ENCODE data around the gene ANKS1A.

The ANKS1A gene

GRCh38 chr6:35049900-35050756, 161.1 kb downstream of the ANKS1A start:
- no peaks in the 10 kb centered on the region for H3K9me3 Mint-ChIP-seq

GRCh38 chr6:35050757-35051330, 161.8 kb downstream of the ANKS1A start:
- no peaks in the 10 kb centered on the region for H3K4me1 Mint-ChIP-seq
- no peak overlapping the region for H3K27ac Mint-ChIP-seq
- peaks cover 4% of the 10 kb centered on the region for H3K27me3 Mint-ChIP-seq
- no peaks in the 10 kb centered on the region for H3K36me3 Mint-ChIP-seq
- DNase-seq: no peak
- no peak overlapping the region for H3K4me3 Mint-ChIP-seq
- CTCF ChIA-PET: no interaction called here
- no peaks in the 10 kb centered on the region for H3K9me3 Mint-ChIP-seq

More at GRCh38 chr6:35049900-35050756, 161.1 kb downstream of the ANKS1A start:
- no peak for DNase-seq
- Mint-ChIP-seq H3K36me3 (no peaks in the 10 kb centered on the region), H3K4me3 (no peak overlapping the region), H3K4me1 (no peaks in the 10 kb centered on the region), H3K27ac (no peak overlapping the region), H3K27me3 (peaks cover 4% of the 10 kb centered on the region)
- CTCF ChIA-PET: interaction anchor here (0.7 to 1.5 kb wide), 2 partner anchors 15 to 63 kb away, joined by 3 to 10 read pairs; no protein-coding TSS in a partner anchor

GRCh38 chr6:35051396-35051795, 162.3 kb downstream of the ANKS1A start:
- DNase-seq: no peak
- no peaks in the 10 kb centered on the region for H3K9me3 Mint-ChIP-seq
- H3K27me3 Mint-ChIP-seq: peaks cover 4% of the 10 kb centered on the region
- H3K4me3 Mint-ChIP-seq: no peak overlapping the region
- CTCF ChIA-PET: no interaction called here
- no peak overlapping the region for H3K27ac Mint-ChIP-seq
- H3K36me3 Mint-ChIP-seq: no peaks in the 10 kb centered on the region
- H3K4me1 Mint-ChIP-seq: no peaks in the 10 kb centered on the region

- peaks cover 4% of the 10 kb centered on the region for H3K27me3 Mint-ChIP-seq
- H3K27ac Mint-ChIP-seq: no peak overlapping the region
- H3K36me3 Mint-ChIP-seq: no peaks in the 10 kb centered on the region
- H3K9me3 Mint-ChIP-seq: no peaks in the 10 kb centered on the region
- no peak for DNase-seq
- H3K4me1 Mint-ChIP-seq: no peaks in the 10 kb centered on the region
- H3K4me3 Mint-ChIP-seq: no peak overlapping the region
- CTCF ChIA-PET: no interaction called here
These were observed 163.0 kb downstream of the ANKS1A start for GRCh38 chr6:35051997-35052583.

GRCh38 chr6:35052694-35053565, 163.9 kb downstream of the ANKS1A start:
- Mint-ChIP-seq H3K4me3 (no peak overlapping the region), H3K4me1 (no peaks in the 10 kb centered on the region), H3K36me3 (no peaks in the 10 kb centered on the region), H3K27ac (no peak overlapping the region), H3K9me3 (no peaks in the 10 kb centered on the region), H3K27me3 (peaks cover 3% of the 10 kb centered on the region)
- DNase-seq: no peak
- CTCF ChIA-PET: no interaction called here

DNA sequence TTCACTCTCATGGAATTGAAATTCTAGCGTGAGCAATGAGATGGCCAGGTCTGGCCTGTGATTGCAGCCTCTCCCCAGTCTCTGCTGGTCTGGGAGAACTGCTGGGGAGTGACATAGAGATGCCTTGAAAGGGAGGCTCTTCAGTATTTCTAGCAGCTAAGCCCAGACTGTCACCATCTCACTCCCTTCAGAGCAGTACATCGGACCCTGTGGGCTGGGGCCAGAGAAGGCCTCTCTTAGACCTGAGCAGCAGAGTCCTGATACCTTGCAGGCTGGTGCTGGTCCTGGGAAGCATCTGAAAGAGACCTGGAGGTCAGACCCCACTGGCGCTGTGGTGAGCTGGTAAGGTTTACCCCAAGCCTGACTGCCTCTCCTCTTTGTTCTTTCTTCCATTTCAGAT, 164.6 kb downstream of the ANKS1A start:
- no peak overlapping the region for H3K27ac Mint-ChIP-seq
- H3K4me1 Mint-ChIP-seq: peaks cover 3% of the 10 kb centered on the region
- no peaks in the 10 kb centered on the region for H3K36me3 Mint-ChIP-seq
- H3K9me3 Mint-ChIP-seq: no peaks in the 10 kb centered on the region
- CTCF ChIA-PET: no interaction called here
- no peak overlapping the region for H3K4me3 Mint-ChIP-seq
- no peak for DNase-seq
- no peaks in the 10 kb centered on the region for H3K27me3 Mint-ChIP-seq

GRCh38 chr6:35054106-35054742, 165.2 kb downstream of the ANKS1A start:
- no peak for DNase-seq
- CTCF ChIA-PET: interaction anchor here (0.6 kb wide), 1 partner anchor 161 kb away, joined by 3 read pairs; no protein-coding TSS in a partner anchor
- no peaks in the 10 kb centered on the region for H3K9me3 Mint-ChIP-seq
- H3K4me1 Mint-ChIP-seq: peaks cover 6% of the 10 kb centered on the region
- H3K4me3 Mint-ChIP-seq: no peak overlapping the region
- H3K27me3 Mint-ChIP-seq: no peaks in the 10 kb centered on the region
- no peak overlapping the region for H3K27ac Mint-ChIP-seq
- H3K36me3 Mint-ChIP-seq: no peaks in the 10 kb centered on the region

DNA sequence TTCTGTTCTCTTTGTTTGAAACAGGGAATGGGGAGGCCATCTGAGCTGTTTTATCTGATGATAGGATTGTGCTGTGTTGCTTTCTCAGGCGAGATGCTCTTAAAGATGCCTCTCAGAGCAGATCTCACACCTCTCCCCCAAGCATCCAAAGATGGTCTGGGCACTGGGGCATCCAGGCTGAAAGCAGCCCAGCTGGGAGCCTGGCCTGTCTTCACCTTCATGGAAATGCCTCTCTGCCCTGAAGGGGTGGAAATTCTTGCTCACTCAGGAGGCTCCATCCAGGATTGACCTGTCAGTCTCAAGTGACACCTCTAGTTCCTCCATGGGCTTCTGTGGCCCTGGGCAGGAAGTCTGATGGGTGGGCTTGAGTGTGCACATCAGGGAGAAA, 165.7 kb downstream of the ANKS1A start:
- Mint-ChIP-seq H3K9me3 (no peaks in the 10 kb centered on the region), H3K4me1 (peaks cover 7% of the 10 kb centered on the region), H3K36me3 (no peaks in the 10 kb centered on the region), H3K27ac (no peak overlapping the region), H3K4me3 (no peak overlapping the region), H3K27me3 (no peaks in the 10 kb centered on the region)
- CTCF ChIA-PET: interaction anchor here (0.6 kb wide), 1 partner anchor 160 kb away, joined by 3 read pairs; no protein-coding TSS in a partner anchor
- DNase-seq: no peak

GRCh38 chr6:35055891-35056290, 166.8 kb downstream of the ANKS1A start:
- H3K9me3 Mint-ChIP-seq: no peaks in the 10 kb centered on the region

DNA sequence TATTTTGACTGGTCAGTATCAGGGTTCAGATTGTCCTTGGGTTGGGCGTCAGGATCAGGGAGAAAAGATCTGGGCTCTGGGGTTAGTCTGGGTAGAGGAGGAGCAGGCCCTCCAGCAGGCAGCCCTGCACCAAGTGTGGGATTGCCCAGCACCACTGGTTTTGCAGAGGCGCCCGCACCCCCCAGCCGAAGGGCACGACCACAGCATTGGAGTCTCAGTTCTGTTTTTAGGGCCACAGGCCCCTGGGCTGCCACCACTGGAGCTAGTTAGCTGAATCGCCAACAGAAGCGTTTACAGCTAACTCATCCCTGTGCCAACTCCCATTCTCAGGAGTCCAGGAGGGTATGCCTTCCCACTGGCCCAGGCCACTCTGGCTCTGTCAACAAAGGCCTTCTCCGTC, 167.9 kb downstream of the ANKS1A start:
- Mint-ChIP-seq H3K27me3 (no peaks in the 10 kb centered on the region), H3K4me3 (no peak overlapping the region), H3K9me3 (no peaks in the 10 kb centered on the region), H3K36me3 (no peaks in the 10 kb centered on the region), H3K27ac (no peak overlapping the region), H3K4me1 (peaks cover 10% of the 10 kb centered on the region)
- CTCF ChIA-PET: interaction anchor here (1.3 kb wide), 1 partner anchor 83 kb away, joined by 3 read pairs; no protein-coding TSS in a partner anchor
- no peak for DNase-seq

More at GRCh38 chr6:35055891-35056290, 166.8 kb downstream of the ANKS1A start:
- no peak for DNase-seq
- CTCF ChIA-PET: interaction anchor here (1.3 kb wide), 1 partner anchor 84 kb away, joined by 3 read pairs; no protein-coding TSS in a partner anchor
- H3K27ac Mint-ChIP-seq: no peak overlapping the region
- no peaks in the 10 kb centered on the region for H3K27me3 Mint-ChIP-seq
- H3K4me3 Mint-ChIP-seq: no peak overlapping the region
- H3K4me1 Mint-ChIP-seq: peaks cover 10% of the 10 kb centered on the region
- no peaks in the 10 kb centered on the region for H3K36me3 Mint-ChIP-seq

DNA sequence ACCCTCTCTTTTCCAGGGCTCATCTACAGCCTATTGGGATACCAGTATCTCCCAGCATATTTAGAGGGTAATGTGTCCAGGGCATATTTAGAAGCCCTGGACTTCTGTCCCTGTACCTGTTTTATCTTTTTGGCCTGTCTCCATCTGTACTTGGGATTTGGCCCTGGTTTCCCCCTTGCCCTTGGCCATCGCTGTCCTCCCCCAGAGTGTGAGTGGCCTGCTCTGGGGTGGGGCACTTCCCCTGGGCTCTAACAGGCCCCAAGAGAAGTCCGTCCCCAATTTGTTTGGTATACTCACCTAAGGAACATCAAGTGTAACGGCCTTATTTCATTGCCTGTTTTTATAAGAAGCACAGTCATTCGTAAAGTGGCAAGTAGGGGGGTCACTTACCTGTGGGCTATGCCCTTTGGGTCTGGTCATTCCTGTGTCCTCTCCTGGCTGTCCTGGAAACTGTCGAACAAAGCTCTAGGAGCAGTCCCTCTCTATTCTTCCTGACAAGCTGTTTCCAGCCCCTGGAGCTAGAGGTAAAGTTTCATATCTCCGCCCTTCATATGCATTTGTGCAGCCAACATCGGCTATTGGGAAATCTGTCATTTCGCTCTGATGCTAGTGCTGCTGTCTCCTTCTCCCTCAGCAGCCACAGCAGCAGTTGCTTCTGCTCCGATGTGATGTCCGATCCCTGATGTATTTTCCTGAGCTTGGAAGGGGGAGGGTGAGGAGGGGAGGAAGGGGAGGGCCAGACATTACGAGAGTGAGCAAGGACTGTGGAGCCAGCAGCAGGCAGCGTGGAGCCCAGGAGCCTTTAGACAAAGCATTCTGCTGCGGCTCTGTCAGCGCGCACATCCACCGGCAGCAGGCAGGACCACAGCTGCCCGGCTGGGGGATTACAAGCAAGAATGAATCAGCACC, 168.6 kb downstream of the ANKS1A start:
- Mint-ChIP-seq H3K36me3 (no peaks in the 10 kb centered on the region), H3K4me1 (peaks cover 15% of the 10 kb centered on the region), H3K27ac (no peak overlapping the region), H3K9me3 (no peaks in the 10 kb centered on the region), H3K4me3 (no peak overlapping the region), H3K27me3 (no peaks in the 10 kb centered on the region)
- no peak for DNase-seq
- CTCF ChIA-PET: interaction anchor here (2.2 kb wide), 1 partner anchor 9 kb away, joined by 7 read pairs; no protein-coding TSS in a partner anchor

DNA sequence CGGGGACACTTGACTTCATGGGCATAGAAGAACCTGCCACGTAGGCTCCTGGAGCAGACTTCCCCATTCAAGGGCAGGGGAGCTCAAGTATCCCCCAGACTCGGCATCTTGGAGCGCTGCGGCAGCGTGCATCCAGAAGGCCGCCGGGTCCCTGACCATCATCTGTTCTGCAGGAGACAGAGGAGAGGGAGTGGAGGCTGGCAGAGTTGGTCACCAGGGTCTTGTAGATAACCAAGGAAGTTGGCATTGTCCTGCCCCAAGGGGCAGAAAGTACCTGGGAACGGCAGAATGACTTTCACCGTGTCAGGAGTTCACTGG, 169.3 kb downstream of the ANKS1A start:
- CTCF ChIA-PET: interaction anchor here (2.2 kb wide), 1 partner anchor 9 kb away, joined by 7 read pairs; no protein-coding TSS in a partner anchor
- H3K27ac Mint-ChIP-seq: no peak overlapping the region

More for the DNA sequence above, 169.3 kb downstream of the ANKS1A start:
- no peaks in the 10 kb centered on the region for H3K9me3 Mint-ChIP-seq
- no peaks in the 10 kb centered on the region for H3K36me3 Mint-ChIP-seq
- H3K4me3 Mint-ChIP-seq: no peak overlapping the region
- DNase-seq: no peak
- no peaks in the 10 kb centered on the region for H3K27me3 Mint-ChIP-seq
- peaks cover 21% of the 10 kb centered on the region for H3K4me1 Mint-ChIP-seq
